ENCODE data around the gene ZBTB40. TPM values are rescaled to one million over a fixed set of nuclear protein-coding genes. Genes with fewer than 3 reads are reported as not detected.

Gene ZBTB40
- total and polyA plus RNA-seq, 9 of the 15 experiments (the other 6 are each of a cell fraction or from before 2014, with no cell fraction given), result 2.6 to 26.0 (median 18.8) TPM

- TF ChIP-seq ZBTB12 (CRISPR knock-in tag; IDR thresholded peaks at IDR 0.05), result peak; percentile 73
- peak; percentile 74; the same call in 1 of the 2 replicates for TF ChIP-seq ZNF197 (CRISPR knock-in tag; IDR thresholded peaks at IDR 0.05; ENCODE audit: low read depth)
- TF ChIP-seq ZNF695 (CRISPR knock-in tag; IDR thresholded peaks at IDR 0.05), result 0 out of 2 replicates have a peak, but pooled peaks have one; percentile 55
- peak; percentile 88 for TF ChIP-seq POLR2G (IDR thresholded peaks at IDR 0.05; ENCODE audit: low read depth, low read length)
- TF ChIP-seq ZC3H8 (IDR thresholded peaks at IDR 0.05), result no peak
- TF ChIP-seq SIN3B (IDR thresholded peaks at IDR 0.05; ENCODE audit: low read depth), result peak; percentile 79
- TF ChIP-seq CTBP1 (IDR thresholded peaks at IDR 0.05; ENCODE audit: borderline replicate concordance), result peak; percentile 84
- peak in 1 of 2 experiments; percentile 55; a peak in 1 of 4 replicates for TF ChIP-seq ZMIZ1 (IDR thresholded peaks at IDR 0.05; ENCODE audit: low read depth in 2 of 2, low read length in 2 of 2)
- TF ChIP-seq ZNF384 (IDR thresholded peaks at IDR 0.05; ENCODE audit: low read depth, low read length), result peak; percentile 93
- peak in 1 of 2 experiments; percentile 92; a peak in 2 of 3 replicates for TF ChIP-seq CBX3 (IDR thresholded peaks at IDR 0.05; ENCODE audit: borderline replicate concordance in 1 of 2, low read length in 2 of 2)
- TF ChIP-seq GTF2B (IDR thresholded peaks at IDR 0.05; ENCODE audit: extremely low read depth, insufficient read length), result no peak
- TF ChIP-seq TAF15 (IDR thresholded peaks at IDR 0.05; ENCODE audit: low read depth, low read length), result no peak
- 0 out of 2 replicates have a peak, but pooled peaks have one; percentile 47 for TF ChIP-seq ADNP (tag; IDR thresholded peaks at IDR 0.05)
- peak; percentile 73 for TF ChIP-seq GABPA (tag; conservative IDR thresholded peaks at IDR 0.05; ENCODE audit: low read depth)
- peak; percentile 95 for TF ChIP-seq GATAD2B (IDR thresholded peaks at IDR 0.05; ENCODE audit: borderline replicate concordance)
- TF ChIP-seq KDM4B (IDR thresholded peaks at IDR 0.05; ENCODE audit: borderline replicate concordance in 2 of 2, low read depth in 1 of 2), result peak in 1 of 2 experiments; percentile 78; a peak in 1 of 4 replicates
- TF ChIP-seq ZNF121 (CRISPR knock-in tag; conservative IDR thresholded peaks at IDR 0.05), result no peak
- TF ChIP-seq SRF (CRISPR knock-in tag; IDR thresholded peaks at IDR 0.05), result peak in 1 of 2 experiments; percentile 62; a peak in 1 of 4 replicates
- 0 out of 2 replicates have a peak, but pooled peaks have one; percentile 7 for TF ChIP-seq KLF16 (IDR thresholded peaks at IDR 0.05)
- peak; percentile 61 for TF ChIP-seq TAF9B (IDR thresholded peaks at IDR 0.05; ENCODE audit: partially characterized antibody)
- TF ChIP-seq MTA3 (IDR thresholded peaks at IDR 0.05; ENCODE audit: borderline replicate concordance), result peak; percentile 91; the same call in 1 of the 2 replicates
- TF ChIP-seq PHF8 (IDR thresholded peaks at IDR 0.05; ENCODE audit: borderline replicate concordance, low read length), result peak; percentile 88
- peak; percentile 56; the same call in 1 of the 2 replicates for TF ChIP-seq ZNF589 (CRISPR knock-in tag; IDR thresholded peaks at IDR 0.05; ENCODE audit: low read depth)
These were observed at the start of gene ZBTB40 (continued) for GRCh38 chr1:22451702-22452480.

Data from K562 (cell line).